Loucy (cell line): ENCODE data around the gene TFAM.

ENCODE experiments used
- CTCF ChIP-seq: fragments of 200-600 bp; sonication (generic); conservative IDR thresholded peaks from 2 replicates; pipeline ENCODE4 v1.5.1; 2014; ENCODE audit warnings: mild to moderate bottlenecking, antibody characterized with exemption, low read length
- EZH2phosphoT487 ChIP-seq: fragments of 200-600 bp; IDR thresholded peaks from 2 replicates; pipeline ENCODE4 v1.6.1; 2018; ENCODE audit warnings: antibody characterized with exemption, mild to moderate bottlenecking, moderate library complexity, borderline replicate concordance

- no peak for TF ChIP-seq CTCF
- no peak for TF ChIP-seq EZH2phosphoT487
These were observed 28.5 kb upstream of the TFAM start for GRCh38 chr10:58356756-58357155.
